Ovary (tissue), 9 donors: ENCODE results near the gene DPP3. TPM values are rescaled to one million over a fixed set of nuclear protein-coding genes. Genes with fewer than 3 reads are reported as not detected.

Source experiments
- DNase-seq, 5 donors: peaks; one replicate each; pipeline ENCODE4 v3.0.0-alpha.2; 2019 to 2020
- H3K27ac ChIP-seq, 2 donors: fragments of 200-600 bp; one replicate each; pipeline versions ENCODE4 v1.5.1 to v1.8.0; 2019 to 2022
- H3K27me3 ChIP-seq: fragments of 200-600 bp; one replicate; pipeline ENCODE4 v1.8.0; 2022
- H3K36me3 ChIP-seq: fragments of 200-600 bp; sonication (generic); one replicate; pipeline ENCODE4 v1.5.1; 2019
- H3K4me1 ChIP-seq: one replicate; pipeline ENCODE4 v1.8.1; 2013; ENCODE audit warnings: mild to moderate bottlenecking, moderate library complexity; ENCODE audit not compliant: insufficient read depth
- H3K4me3 ChIP-seq: fragments of 200-600 bp; sonication (generic); one replicate; pipeline ENCODE4 v1.5.1; 2017
- H3K9me3 ChIP-seq, 2 donors: fragments of 200-600 bp in 1 of 2; sonication (generic) in 1 of 2; one replicate each; pipeline versions ENCODE4 v1.5.1 to v1.8.1; 2013 to 2019; ENCODE audit warnings: mild to moderate bottlenecking in 1 of 2, moderate library complexity in 1 of 2
- EP300 ChIP-seq: sonication (generic); formaldehyde crosslinking; IDR thresholded peaks from one replicate; pipeline ENCODE4 v1.6.1; 2017; ENCODE audit warnings: antibody characterized with exemption
- POLR2A ChIP-seq: fragments of 450-650 bp; IDR thresholded peaks from one replicate; pipeline ENCODE4 v1.6.1; 2017; ENCODE audit warnings: antibody characterized with exemption, mild to moderate bottlenecking, moderate library complexity
- WGBS, 3 donors: extraction: QIAGEN DNeasy Blood & Tissue Kit in 1 of 3; methylation state at CpG; one replicate each; pipeline versions ENCODE4 v1.1.5 to v1.1.7; 2013 to 2017; 5-methylcytosine and 5-hydroxymethylcytosine counted together
- intact Hi-C, 4 donors: fragments of 100-400 bp; cut with DNase I; formaldehyde crosslinking; loops; one replicate each; pipeline versions ENCODE4 v1.11.0 to v1.15.1; 2022 to 2023
- polyA plus RNA-seq, 2 donors: library from polyadenylated mRNA; stranded (reverse); fragments of 200-250 nt in 1 of 2; fragments of 350-450 nt in 1 of 2; fragmentation: Illumina TruSeq in 1 of 2; extraction: RNeasy Lipid Tissue Mini Kit (QIAGEN cat#74804) in 1 of 2; gene quantifications; one replicate each; pipeline ENCODE4 v1.2.3, GENCODE V29; 2013 to 2014
- total RNA-seq, 7 donors: library from RNA; depleted of rRNA in 2 of 7; stranded (reverse); fragments of >200 nt in 2 of 7; fragmentation: NEBNext Ultra II Directional in 3 of 7; extraction: Animal tissue kit (Norgen Biotek cat#: 25700) in 3 of 7; gene quantifications; one replicate each; pipeline versions ENCODE4 v1.1.0 to v1.2.4, GENCODE V29; 2016 to 2023
- TF ChIP-seq, protein P1 (sequence below), 3 donors: fragments of 450-650 bp in 2 of 3; fragments of 200-600 bp in 1 of 3; IDR thresholded peaks; one replicate each; pipeline versions ENCODE4 v1.5.1 to v1.8.0; 2016 to 2022; ENCODE audit warnings: antibody characterized with exemption in 3 of 3, mild to moderate bottlenecking in 1 of 3
- donor health status: DM: no; HTN: no; CAD: no; lungs with moderate emphysema.
- donor health status: DM: no; HTN: no; CAD: no.
- donor health status: Bipolar disorder and iron deficiency.
- donor health status: DM: yes; HTN: yes; CAD: no.
- donor health status: DM: no; HTN: no; CAD: no.
- donor health status: DM: yes; HTN: yes; CAD: no.

Gene DPP3
- total and polyA plus RNA-seq, 9 donors, result 6.5 to 19.3 (median 11.5) TPM

DNA sequence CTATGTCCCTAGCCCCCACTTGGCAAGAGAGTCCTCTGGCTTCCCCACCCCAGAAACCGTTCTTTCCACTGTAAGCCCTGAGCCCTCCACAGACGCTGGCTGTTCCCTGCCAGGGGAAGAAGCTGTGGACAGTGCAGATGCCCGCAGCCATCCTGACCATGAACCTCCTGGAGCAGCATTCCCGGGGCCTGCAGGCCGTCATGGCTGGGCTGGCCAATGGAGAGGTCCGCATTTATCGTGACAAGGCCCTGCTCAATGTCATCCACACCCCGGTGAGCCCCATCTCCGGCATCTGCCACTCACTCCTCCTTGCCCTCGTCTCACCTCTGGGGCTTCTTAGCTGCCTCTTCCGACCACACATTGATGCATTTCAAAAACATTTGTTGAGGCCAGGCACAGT is 43.4 kb downstream of the DPP3 start:
- no peak for DNase-seq
- intact Hi-C loops, result no loop called here
- TF ChIP-seq, protein P1, sequence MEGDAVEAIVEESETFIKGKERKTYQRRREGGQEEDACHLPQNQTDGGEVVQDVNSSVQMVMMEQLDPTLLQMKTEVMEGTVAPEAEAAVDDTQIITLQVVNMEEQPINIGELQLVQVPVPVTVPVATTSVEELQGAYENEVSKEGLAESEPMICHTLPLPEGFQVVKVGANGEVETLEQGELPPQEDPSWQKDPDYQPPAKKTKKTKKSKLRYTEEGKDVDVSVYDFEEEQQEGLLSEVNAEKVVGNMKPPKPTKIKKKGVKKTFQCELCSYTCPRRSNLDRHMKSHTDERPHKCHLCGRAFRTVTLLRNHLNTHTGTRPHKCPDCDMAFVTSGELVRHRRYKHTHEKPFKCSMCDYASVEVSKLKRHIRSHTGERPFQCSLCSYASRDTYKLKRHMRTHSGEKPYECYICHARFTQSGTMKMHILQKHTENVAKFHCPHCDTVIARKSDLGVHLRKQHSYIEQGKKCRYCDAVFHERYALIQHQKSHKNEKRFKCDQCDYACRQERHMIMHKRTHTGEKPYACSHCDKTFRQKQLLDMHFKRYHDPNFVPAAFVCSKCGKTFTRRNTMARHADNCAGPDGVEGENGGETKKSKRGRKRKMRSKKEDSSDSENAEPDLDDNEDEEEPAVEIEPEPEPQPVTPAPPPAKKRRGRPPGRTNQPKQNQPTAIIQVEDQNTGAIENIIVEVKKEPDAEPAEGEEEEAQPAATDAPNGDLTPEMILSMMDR (IDR thresholded peaks at IDR 0.05), result no peak
- TF ChIP-seq POLR2A (no peak), EP300 (no peak)
- Histone ChIP-seq H3K27me3 (no peaks in the 10 kb centered on the region), H3K4me3 (no peak overlapping the region), H3K36me3 (no peaks in the 10 kb centered on the region), H3K4me1 (no peaks in the 10 kb centered on the region), H3K9me3 (no peaks in the 10 kb centered on the region), H3K27ac (no peak overlapping the region)
- WGBS, 3 donors, result 83 to 91% (median 86%) methylated on average over 11 of the region's 11 CpGs

DNA sequence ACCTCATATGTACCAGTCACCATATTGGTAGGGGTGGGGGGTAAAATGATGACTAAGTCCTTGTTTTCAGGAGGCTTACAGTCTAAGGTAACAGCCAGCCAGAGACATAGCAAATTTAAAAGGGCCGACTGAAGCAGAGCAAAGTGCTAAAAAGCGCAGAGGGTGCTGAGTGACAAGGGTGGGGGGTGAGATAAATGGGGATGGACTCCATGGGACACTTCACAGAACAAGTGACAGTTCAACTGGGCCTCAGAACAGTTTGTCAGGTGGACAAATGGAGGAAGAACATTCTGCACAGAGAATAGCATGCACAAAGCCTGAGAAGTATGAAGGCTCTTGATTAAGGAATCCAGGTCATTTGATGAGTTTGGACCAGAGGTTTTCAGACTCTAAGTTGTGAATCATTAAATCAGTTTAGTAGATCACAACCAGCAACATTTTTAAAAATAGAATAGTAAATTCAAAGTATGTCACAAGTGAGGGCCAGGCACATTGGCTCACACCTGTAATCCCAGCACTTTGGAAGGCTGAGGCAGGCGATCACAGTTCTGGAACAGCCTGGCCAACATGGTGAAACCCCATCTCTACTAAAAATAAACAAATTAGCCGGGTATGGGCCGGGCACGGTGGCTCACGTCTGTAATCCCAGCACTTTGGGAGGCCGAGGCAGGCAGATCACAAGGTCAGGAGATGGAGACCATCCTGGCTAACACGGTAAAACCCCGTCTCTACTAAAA is 44.2 kb downstream of the DPP3 start:
- Histone ChIP-seq H3K36me3 (no peaks in the 10 kb centered on the region), H3K9me3 (no peaks in the 10 kb centered on the region), H3K4me1 (no peaks in the 10 kb centered on the region), H3K27ac (no peak overlapping the region), H3K27me3 (no peaks in the 10 kb centered on the region), H3K4me3 (no peak overlapping the region)
- intact Hi-C loops, result no loop called here
- DNase-seq, result no peak
- no peak for TF ChIP-seq EP300
- TF ChIP-seq, protein P1 (IDR thresholded peaks at IDR 0.05), result no peak
- TF ChIP-seq POLR2A, result no peak
- 78 to 88% (median 79%) methylated on average over 10 of the region's 10 CpGs for WGBS, 3 donors

DNA sequence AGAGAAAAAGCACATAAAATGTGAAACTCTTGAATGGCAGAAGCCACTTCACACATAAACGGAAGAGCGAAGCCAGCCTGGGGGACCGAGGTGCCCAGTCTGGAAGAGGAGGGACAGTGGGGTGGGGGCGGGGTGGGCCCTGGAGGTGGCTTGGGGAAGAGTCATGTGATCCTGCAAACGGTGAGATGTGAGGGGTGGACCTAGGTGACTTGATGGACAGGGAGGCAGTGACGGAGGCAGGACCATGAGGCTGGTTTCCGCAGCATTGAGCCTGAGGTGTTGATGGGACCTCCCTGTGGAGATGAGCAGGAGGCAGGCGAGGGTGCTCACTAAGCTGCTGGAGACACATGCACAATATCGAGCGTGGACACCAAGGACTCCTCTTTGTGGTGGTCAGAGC is 48.8 kb downstream of the DPP3 start:
- H3K4me3 ChIP-seq, result no peak overlapping the region
- H3K4me1 ChIP-seq, result no peaks in the 10 kb centered on the region
- WGBS, 3 donors, result 77 to 81% (median 78%) methylated on average over 10 of the region's 10 CpGs
- H3K27me3 ChIP-seq, result no peaks in the 10 kb centered on the region
- intact Hi-C loops, result no loop called here
- no peak overlapping the region for H3K27ac ChIP-seq
- H3K36me3 ChIP-seq, result no peaks in the 10 kb centered on the region
- DNase-seq, result no peak
- H3K9me3 ChIP-seq, result no peaks in the 10 kb centered on the region
- no peak for TF ChIP-seq EP300
- TF ChIP-seq, protein P1 (IDR thresholded peaks at IDR 0.05), result no peak
- TF ChIP-seq POLR2A, result no peak

DNA sequence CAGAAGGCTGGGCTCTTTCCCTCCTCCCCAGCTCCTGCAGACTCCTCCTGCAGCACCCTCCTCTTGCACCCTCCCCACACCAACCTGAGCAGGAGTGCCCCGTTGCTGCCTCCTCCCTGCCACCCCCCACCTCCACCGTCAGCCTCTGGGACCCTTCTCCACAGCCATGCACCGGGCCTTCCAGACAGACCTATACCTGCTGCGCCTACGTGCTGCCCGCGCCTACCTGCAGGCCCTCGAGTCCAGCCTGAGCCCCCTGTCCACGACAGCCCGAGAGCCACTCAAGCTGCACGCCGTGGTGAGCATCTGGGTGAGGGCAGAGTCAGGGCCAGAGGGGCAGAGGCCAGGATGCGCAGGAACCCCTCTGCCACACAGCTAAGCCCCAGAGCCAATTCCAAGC is 49.4 kb downstream of the DPP3 start:
- Histone ChIP-seq H3K4me3 (no peak overlapping the region), H3K27me3 (no peaks in the 10 kb centered on the region), H3K9me3 (no peaks in the 10 kb centered on the region), H3K4me1 (no peaks in the 10 kb centered on the region), H3K36me3 (no peaks in the 10 kb centered on the region), H3K27ac (no peak overlapping the region)
- intact Hi-C loops, result no loop called here
- DNase-seq, result no peak
- TF ChIP-seq POLR2A (no peak), EP300 (no peak)
- TF ChIP-seq, protein P1 (IDR thresholded peaks at IDR 0.05), result no peak
- WGBS, 3 donors, result 74 to 89% (median 85%) methylated on average over 13 of the region's 13 CpGs
